ENCODE measurements around the gene ASCC3.

ASCC3 gene

DNA sequence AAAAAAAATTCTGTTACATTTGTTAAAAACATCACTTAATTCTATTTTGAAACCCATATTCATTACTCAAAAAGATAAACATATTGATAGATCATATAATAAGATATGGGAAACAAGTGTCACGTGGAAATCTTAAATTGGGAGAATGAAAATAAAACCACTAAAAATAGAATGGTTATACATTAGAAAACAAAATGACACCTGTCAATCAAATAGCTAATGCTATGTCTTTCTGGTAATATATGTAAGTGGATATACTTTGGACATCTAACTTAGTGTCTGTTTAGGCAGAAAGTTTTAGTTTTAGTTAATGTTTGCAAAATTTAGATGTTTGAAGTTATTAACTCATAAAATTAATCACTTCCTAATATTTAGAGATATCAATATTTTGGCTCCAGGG is 321.3 kb downstream of the ASCC3 start:
- Histone ChIP-seq H3K4me1 (no peaks in the 10 kb centered on the region), H3K27ac (no peak overlapping the region), H3K4me2 (ENCODE audit: low read length) (no peak overlapping the region), H3K4me3 (ENCODE audit: low read depth, low read length) (no peak overlapping the region), H3K79me2 (no peaks in the 10 kb centered on the region), H3K9me3 (ENCODE audit: control insufficient read depth, low read length) (no peaks in the 10 kb centered on the region), H2AFZ (no peak overlapping the region), H3K36me3 (ENCODE audit: control insufficient read depth, insufficient read depth, low read length) (no peaks in the 10 kb centered on the region), H3K9ac (no peak overlapping the region), H3K27me3 (ENCODE audit: control insufficient read depth, insufficient read depth, low read length) (no peaks in the 10 kb centered on the region)
- TF ChIP-seq, protein P1, sequence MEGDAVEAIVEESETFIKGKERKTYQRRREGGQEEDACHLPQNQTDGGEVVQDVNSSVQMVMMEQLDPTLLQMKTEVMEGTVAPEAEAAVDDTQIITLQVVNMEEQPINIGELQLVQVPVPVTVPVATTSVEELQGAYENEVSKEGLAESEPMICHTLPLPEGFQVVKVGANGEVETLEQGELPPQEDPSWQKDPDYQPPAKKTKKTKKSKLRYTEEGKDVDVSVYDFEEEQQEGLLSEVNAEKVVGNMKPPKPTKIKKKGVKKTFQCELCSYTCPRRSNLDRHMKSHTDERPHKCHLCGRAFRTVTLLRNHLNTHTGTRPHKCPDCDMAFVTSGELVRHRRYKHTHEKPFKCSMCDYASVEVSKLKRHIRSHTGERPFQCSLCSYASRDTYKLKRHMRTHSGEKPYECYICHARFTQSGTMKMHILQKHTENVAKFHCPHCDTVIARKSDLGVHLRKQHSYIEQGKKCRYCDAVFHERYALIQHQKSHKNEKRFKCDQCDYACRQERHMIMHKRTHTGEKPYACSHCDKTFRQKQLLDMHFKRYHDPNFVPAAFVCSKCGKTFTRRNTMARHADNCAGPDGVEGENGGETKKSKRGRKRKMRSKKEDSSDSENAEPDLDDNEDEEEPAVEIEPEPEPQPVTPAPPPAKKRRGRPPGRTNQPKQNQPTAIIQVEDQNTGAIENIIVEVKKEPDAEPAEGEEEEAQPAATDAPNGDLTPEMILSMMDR (IDR thresholded peaks at IDR 0.05), result no peak

DNA sequence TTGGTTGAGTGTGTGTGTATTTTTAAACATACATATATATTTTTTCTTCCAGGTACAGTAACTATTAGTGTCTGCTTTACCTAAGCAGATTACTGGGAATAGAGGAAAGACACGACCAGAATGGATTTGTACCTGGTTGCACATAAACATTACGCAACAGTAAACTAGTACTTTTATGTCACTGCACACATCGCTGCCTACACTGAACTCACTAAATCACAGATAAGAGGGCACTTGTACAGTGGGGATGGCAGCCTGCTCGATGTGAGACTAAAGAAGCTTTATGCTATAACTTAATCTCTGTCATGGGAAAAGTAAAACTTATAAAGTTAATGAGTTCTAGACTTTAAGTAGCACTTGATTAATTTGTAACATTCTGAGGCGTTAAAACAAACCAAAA is 326.9 kb downstream of the ASCC3 start:
- Histone ChIP-seq H3K79me2 (no peaks in the 10 kb centered on the region), H3K27ac (no peak overlapping the region), H3K9me3 (ENCODE audit: control insufficient read depth, low read length) (no peaks in the 10 kb centered on the region), H3K4me2 (ENCODE audit: low read length) (no peak overlapping the region), H3K9ac (no peak overlapping the region), H2AFZ (no peak overlapping the region), H3K4me1 (no peaks in the 10 kb centered on the region), H3K36me3 (ENCODE audit: control insufficient read depth, insufficient read depth, low read length) (no peaks in the 10 kb centered on the region), H3K4me3 (ENCODE audit: low read depth, low read length) (no peak overlapping the region), H3K27me3 (ENCODE audit: control insufficient read depth, insufficient read depth, low read length) (no peaks in the 10 kb centered on the region)
- TF ChIP-seq, protein P1 (IDR thresholded peaks at IDR 0.05), result no peak

DNA sequence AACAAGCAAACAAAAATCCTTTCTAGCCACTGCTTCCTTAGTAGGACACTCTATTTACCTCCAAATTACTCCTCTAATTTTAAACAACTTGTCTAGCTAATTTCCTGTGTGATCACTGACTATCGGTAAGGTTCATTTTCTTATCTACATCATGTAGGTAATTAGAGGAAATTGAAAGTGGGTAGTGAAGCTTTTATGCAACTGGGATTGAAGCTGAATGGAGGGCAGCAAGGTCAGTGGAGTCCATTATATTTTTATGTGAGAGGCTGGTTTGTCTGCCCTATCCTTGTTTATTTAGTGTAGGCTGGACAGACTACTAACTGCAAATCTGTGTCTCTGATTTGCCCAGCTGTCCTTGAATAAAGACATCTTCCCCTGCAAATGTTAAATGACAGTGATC is 327.9 kb downstream of the ASCC3 start:
- H3K27ac ChIP-seq, result no peak overlapping the region

DNA sequence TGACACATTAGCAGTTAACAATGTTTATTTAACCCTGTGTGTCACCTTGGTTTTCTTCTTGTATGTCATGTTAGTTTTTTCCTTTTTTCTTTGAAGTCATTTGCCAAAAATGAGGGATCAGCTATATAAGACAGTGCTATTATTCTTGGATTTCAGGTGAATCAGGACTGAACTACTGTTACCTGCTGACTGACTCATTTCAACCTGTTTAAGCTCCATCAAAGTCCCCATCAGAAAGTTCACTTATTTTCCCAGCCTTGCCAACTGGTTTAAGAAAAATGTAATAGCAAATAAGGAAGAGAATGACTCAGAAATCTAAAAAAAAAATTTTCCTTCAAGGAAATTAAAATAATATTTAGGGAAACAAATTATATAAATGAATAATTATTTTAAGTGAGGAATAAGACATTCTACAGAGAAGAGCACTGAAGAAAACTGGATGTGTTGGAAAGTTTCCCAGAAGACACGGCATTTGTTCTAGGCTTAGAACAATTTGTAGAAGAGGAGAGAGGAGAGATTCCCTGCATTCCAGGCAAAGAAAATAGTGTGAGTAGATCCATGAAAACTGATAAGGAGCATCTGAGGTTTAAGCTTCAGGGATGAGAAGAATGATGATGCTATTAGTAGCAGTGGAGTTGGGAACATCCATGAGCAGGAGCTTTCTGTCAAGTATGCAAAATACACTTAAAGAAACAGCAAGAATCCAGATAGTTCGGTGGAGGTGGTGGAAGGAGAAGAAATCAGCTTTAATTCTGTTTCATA is 331.5 kb downstream of the ASCC3 start:
- TF ChIP-seq, protein P1 (IDR thresholded peaks at IDR 0.05), result no peak

More for the DNA sequence above, 327.9 kb downstream of the ASCC3 start:
- H3K9me3 ChIP-seq (ENCODE audit: control insufficient read depth, low read length), result no peaks in the 10 kb centered on the region
- no peak overlapping the region for H3K4me2 ChIP-seq (ENCODE audit: low read length)
- TF ChIP-seq, protein P1 (IDR thresholded peaks at IDR 0.05), result no peak
- H2AFZ ChIP-seq, result no peak overlapping the region
- H3K36me3 ChIP-seq (ENCODE audit: control insufficient read depth, insufficient read depth, low read length), result no peaks in the 10 kb centered on the region
- no peaks in the 10 kb centered on the region for H3K79me2 ChIP-seq
- no peaks in the 10 kb centered on the region for H3K4me1 ChIP-seq
- H3K27me3 ChIP-seq (ENCODE audit: control insufficient read depth, insufficient read depth, low read length), result no peaks in the 10 kb centered on the region
- H3K9ac ChIP-seq, result no peak overlapping the region
- H3K4me3 ChIP-seq (ENCODE audit: low read depth, low read length), result no peak overlapping the region

DNA sequence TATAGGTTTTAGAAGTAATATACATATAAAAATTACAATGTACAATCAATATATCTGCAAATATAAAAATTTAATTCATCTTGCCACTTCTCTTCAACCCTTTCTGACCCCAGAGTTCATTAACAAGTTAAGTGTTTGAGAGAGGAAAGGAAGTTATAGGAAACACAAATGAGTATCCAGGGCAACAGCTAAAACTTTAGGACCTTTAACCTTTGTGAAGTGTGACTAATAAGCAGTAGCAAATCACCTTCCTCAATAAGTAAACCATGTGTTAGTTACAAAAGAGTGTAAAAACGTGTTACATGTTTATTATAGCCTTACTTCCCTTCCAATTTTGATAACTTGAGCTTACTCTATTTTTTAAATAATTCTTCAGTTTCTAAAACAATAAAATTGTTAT is 343.0 kb downstream of the ASCC3 start:
- Histone ChIP-seq H3K9ac (no peak overlapping the region), H2AFZ (no peak overlapping the region), H3K27me3 (ENCODE audit: control insufficient read depth, insufficient read depth, low read length) (no peaks in the 10 kb centered on the region), H3K4me3 (ENCODE audit: low read depth, low read length) (no peak overlapping the region), H3K79me2 (no peaks in the 10 kb centered on the region), H3K4me2 (ENCODE audit: low read length) (no peak overlapping the region), H3K27ac (no peak overlapping the region), H3K9me3 (ENCODE audit: control insufficient read depth, low read length) (no peaks in the 10 kb centered on the region), H3K4me1 (no peaks in the 10 kb centered on the region), H3K36me3 (ENCODE audit: control insufficient read depth, insufficient read depth, low read length) (no peaks in the 10 kb centered on the region)
- TF ChIP-seq, protein P1 (IDR thresholded peaks at IDR 0.05), result no peak

More for the DNA sequence above, 331.5 kb downstream of the ASCC3 start:
- Histone ChIP-seq H3K4me1 (no peaks in the 10 kb centered on the region), H3K9me3 (ENCODE audit: control insufficient read depth, low read length) (no peaks in the 10 kb centered on the region), H3K36me3 (ENCODE audit: control insufficient read depth, insufficient read depth, low read length) (no peaks in the 10 kb centered on the region), H3K27ac (no peak overlapping the region), H3K27me3 (ENCODE audit: control insufficient read depth, insufficient read depth, low read length) (no peaks in the 10 kb centered on the region), H3K79me2 (no peaks in the 10 kb centered on the region), H3K4me3 (ENCODE audit: low read depth, low read length) (no peak overlapping the region), H3K4me2 (ENCODE audit: low read length) (no peak overlapping the region), H3K9ac (no peak overlapping the region), H2AFZ (no peak overlapping the region)
